GM20000 (cell line): ENCODE results near the gene METTL2B.

Experiments
- DNase-seq: peaks from one replicate; pipeline ENCODE4 v3.0.0; 2012; ENCODE audit warnings: low spot score
- TF ChIP-seq, protein P1 (sequence below): IDR thresholded peaks from 2 replicates; pipeline ENCODE4 v1.5.1; 2012; ENCODE audit warnings: mild to moderate bottlenecking, control low read depth; ENCODE audit errors: extremely low read depth, missing control alignments

The METTL2B gene, protein sequence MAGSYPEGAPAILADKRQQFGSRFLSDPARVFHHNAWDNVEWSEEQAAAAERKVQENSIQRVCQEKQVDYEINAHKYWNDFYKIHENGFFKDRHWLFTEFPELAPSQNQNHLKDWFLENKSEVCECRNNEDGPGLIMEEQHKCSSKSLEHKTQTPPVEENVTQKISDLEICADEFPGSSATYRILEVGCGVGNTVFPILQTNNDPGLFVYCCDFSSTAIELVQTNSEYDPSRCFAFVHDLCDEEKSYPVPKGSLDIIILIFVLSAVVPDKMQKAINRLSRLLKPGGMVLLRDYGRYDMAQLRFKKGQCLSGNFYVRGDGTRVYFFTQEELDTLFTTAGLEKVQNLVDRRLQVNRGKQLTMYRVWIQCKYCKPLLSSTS

DNA sequence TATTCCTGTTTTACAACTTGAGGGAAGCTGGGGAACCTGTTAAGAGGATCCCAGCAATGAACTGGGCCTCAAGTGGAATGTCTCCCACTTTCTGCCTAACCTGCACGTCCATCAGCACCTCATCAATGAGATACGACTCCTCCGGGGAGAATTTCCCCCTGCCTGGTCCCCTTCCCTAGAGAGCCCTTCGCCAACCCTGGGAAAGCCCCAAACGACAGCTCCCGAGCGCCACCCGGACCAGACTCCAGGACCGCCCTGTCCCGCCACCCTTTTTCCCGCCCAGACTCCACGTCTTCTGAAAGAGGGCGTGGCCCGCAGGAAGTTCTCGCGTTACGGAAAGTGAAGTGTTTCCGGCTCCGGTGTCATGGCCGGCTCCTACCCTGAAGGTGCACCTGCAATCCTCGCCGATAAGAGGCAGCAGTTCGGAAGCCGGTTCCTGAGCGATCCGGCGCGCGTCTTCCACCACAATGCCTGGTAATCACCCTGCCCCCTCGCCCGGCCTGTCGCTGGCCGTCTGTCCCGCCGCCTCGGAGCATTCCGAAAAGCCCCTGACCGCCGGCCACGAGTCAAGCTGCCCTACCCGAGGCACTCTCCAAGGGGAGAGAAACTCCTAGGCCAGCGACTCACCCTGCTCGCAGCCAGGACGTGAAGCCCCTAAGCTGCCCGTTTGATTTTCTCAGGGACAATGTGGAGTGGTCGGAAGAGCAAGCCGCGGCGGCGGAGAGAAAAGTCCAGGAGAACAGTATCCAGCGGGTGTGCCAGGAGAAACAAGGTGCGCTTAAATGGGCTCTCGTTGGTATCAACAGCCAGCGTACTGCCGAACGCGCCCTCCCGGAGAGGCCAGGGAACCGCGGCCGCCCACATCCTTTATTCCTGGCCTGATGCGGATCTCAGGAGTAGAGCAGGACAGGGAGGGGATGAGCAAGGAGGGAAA, at the start of gene METTL2B:
Gene METTL2B, plus strand, starts transcription at position 347 of the 934 bp plus-strand sequence. Its CDS starts 18 bp downstream, at position 365.
- TF ChIP-seq, protein P1, sequence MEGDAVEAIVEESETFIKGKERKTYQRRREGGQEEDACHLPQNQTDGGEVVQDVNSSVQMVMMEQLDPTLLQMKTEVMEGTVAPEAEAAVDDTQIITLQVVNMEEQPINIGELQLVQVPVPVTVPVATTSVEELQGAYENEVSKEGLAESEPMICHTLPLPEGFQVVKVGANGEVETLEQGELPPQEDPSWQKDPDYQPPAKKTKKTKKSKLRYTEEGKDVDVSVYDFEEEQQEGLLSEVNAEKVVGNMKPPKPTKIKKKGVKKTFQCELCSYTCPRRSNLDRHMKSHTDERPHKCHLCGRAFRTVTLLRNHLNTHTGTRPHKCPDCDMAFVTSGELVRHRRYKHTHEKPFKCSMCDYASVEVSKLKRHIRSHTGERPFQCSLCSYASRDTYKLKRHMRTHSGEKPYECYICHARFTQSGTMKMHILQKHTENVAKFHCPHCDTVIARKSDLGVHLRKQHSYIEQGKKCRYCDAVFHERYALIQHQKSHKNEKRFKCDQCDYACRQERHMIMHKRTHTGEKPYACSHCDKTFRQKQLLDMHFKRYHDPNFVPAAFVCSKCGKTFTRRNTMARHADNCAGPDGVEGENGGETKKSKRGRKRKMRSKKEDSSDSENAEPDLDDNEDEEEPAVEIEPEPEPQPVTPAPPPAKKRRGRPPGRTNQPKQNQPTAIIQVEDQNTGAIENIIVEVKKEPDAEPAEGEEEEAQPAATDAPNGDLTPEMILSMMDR, result peak; percentile 1
- peak; percentile 80 for DNase-seq

DNA sequence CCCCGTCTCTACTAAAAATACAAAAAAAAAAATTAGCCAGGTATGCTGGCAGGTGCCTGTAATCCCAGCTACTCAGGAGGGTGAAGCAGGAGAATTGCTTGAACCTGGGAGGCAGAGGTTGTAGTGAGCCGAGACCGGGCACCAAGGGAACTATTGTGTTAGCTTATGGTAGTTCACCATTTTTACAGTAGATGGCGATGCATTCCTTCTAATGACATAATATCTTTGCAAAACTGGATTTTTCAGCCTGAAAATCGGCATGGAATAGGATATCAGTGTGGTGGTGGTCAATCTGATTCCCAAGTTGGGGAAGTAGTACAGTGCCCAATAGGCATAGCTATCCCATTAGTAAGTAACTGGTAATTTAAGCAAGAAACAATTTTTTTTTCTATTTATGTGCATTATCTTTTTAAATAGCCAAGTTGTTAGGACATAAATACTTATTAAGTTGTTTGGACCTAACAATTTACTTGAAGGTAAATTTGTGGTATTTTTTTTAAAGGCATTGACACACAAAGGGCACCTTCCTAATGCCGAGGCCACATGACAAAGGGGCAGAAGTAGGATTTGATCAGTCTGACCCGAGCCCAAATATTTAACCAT, 49.2 kb upstream of the METTL2B start:
- TF ChIP-seq, protein P1, result peak; percentile 48
- peak; percentile 47 for DNase-seq

DNA sequence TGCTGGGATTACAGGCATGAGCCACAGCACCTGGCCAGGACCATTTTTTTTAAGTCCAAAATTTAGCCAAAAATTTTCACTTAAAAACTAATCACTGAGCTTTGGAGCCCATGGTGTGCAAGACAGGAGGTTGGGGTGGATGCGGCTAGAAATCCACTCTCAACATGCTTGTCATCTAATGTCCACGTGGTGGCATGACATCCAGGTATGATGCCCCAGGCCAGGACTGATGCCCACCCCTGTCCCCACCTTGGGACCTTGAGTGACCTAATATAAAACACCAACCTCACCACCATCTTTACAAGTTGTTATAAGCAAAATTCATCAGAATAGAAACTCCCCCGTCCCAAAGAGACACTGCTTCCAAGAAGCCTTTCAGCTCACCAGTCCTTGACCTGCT, 46.3 kb upstream of the METTL2B start:
- DNase-seq, result no peak
- TF ChIP-seq, protein P1, result no peak

DNA sequence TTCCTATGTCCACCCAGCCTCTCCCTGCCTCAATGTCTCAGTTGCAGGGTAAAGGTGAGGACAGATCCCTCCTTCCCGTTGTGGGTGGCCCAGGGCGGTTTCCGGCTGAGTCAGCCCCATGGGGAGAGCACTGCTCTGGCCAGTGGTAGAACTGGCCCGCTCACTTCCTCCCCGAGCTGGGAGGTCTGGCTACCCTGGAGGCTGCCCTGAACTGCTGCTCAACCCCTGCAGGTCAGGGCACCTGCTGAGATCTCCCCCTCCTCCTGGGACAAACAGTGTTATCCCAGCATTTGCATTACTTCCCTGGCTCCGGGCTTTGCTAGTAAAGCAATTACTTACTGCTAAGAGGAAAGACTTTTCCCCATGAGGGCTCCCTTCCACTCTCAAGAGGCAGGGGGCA, 45.3 kb upstream of the METTL2B start:
- TF ChIP-seq, protein P1, result no peak
- no peak for DNase-seq

DNA sequence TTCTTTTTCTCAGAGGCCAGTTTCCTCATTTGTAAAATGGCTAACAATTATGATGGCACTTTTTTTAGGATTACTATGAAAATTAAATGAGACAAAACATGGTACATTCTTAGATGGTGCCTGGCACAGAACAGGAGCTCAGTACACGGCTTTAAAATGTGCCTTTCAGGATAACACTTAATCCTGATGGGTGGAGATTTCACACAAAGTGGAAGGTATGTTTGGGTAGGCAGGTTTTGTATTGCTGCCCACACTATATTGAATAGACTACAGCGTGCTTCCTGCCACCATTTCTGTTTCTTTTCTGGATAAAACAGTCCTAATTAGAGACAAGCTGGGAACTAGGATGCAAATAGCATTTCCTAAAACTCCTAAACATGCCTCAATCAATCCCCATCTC, 44.8 kb upstream of the METTL2B start:
- DNase-seq, result no peak
- TF ChIP-seq, protein P1, result no peak

DNA sequence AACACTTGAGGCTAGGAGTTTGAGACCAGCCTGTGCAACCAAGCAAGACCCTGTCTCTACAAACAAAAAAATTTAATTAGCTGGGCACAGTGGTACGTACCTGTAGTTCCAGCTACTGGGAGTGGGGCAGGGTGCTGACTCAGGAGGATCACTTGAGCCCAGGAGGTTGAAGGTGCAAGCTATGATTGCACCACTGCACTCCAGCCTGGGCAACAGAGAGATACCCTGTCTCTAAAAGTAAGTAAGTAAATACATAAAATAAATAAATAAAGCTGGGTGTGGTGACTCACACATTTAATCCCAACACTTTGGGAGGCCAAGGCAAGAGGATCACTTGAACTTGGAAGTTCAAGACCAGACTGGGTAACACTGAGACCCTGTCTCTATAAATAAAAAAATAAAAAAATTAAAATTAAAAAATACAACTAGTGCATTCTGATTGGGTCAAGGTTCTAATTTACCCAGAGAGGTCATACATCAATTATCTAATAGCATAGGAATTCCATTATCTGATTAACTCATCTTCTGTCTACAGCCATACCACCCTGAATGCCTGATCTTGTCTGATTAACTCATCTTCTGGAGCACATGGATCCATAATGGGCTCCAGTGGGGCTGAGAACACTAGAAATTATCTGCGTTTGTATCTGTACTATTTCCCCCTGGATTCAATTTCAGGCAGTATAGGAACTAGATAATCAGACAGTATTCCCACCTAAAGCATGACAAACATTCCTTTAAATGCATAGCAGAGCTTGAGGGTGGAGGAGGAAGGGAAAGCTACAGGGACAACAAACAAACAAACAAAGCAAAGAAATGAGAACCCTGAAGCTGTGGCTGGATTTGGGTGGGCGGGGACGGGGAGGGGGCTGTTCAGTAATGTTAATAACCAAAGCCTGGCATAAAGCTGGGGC, 41.9 kb upstream of the METTL2B start:
- TF ChIP-seq, protein P1, result no peak
- no peak for DNase-seq
